WI38 (cell line): ENCODE data around the gene SLC25A22.

Experiments used
- H3K4me3 ChIP-seq: 2 replicates; pipeline ENCODE4 v1.5.1; 2011; ENCODE audit warnings: low read depth, mild to moderate bottlenecking, control low read depth, low read length
- TF ChIP-seq, protein P1 (sequence below): IDR thresholded peaks from 2 replicates; pipeline ENCODE4 v1.5.1; 2012; ENCODE audit warnings: low read depth, mild to moderate bottlenecking, control low read depth, low read length

SLC25A22 gene

GRCh38 chr11:765802-766091, 32.3 kb downstream of the SLC25A22 start:
- TF ChIP-seq, protein P1, sequence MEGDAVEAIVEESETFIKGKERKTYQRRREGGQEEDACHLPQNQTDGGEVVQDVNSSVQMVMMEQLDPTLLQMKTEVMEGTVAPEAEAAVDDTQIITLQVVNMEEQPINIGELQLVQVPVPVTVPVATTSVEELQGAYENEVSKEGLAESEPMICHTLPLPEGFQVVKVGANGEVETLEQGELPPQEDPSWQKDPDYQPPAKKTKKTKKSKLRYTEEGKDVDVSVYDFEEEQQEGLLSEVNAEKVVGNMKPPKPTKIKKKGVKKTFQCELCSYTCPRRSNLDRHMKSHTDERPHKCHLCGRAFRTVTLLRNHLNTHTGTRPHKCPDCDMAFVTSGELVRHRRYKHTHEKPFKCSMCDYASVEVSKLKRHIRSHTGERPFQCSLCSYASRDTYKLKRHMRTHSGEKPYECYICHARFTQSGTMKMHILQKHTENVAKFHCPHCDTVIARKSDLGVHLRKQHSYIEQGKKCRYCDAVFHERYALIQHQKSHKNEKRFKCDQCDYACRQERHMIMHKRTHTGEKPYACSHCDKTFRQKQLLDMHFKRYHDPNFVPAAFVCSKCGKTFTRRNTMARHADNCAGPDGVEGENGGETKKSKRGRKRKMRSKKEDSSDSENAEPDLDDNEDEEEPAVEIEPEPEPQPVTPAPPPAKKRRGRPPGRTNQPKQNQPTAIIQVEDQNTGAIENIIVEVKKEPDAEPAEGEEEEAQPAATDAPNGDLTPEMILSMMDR, result no peak

GRCh38 chr11:765025-765801, 32.9 kb downstream of the SLC25A22 start:
- no peak overlapping the region for H3K4me3 ChIP-seq
- TF ChIP-seq, protein P1, result peak; percentile 46

More at GRCh38 chr11:765802-766091, 32.3 kb downstream of the SLC25A22 start:
- H3K4me3 ChIP-seq, result no peak overlapping the region

DNA sequence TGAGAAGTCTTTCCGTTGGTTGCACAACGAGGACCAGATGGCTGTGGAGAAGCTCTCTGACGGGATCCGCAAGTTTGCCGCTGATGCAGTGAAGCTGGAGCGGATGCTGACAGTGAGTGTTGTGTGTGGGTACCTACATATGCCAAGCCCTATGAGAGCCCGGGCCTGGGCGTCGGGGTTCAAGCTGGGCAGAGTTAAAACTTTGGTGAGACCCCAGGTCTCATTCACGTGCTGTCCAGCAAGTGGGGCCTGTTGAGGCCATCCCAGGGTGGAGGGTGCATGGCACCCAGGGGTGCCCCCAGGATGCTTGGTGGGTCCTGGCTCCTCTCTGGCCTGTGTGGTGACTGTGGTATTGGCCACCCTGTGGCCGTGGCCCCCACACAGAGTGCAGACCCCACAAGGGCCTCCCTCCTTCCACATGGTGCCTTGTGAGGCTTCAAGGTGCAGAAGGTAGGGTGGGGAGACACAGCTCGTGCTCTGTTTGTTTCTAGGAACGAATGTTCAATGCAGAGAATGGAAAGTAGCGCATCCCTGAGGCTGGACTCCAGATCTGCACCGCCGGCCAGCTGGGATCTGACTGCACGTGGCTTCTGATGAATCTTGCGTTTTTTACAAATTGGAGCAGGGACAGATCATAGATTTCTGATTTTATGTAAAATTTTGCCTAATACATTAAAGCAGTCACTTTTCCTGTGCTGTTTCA, 33.6 kb downstream of the SLC25A22 start:
- TF ChIP-seq, protein P1, result no peak
- H3K4me3 ChIP-seq, result no peak overlapping the region

- H3K4me3 ChIP-seq, result no peak overlapping the region
- TF ChIP-seq, protein P1, result no peak
Measured at GRCh38 chr11:763549-764321, 34.3 kb downstream of the SLC25A22 start.

DNA sequence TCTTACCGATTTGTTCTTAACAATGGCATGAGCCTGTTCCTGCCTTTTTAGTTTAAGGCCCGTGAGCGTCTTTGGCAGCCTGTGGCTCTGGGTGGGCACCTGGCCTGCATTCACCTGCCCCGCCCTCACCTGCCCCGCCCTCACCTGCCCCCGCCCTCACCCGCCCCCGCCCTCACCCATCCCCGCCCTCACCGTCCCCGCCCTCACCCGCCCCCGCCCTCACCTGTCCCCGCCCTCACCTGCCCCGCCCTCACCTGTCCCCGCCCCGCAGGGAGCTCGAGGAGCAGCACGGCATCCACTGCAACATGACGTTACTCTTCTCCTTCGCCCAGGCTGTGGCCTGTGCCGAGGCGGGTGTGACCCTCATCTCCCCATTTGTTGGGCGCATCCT, 35.0 kb downstream of the SLC25A22 start:
- TF ChIP-seq, protein P1, result no peak
- no peak overlapping the region for H3K4me3 ChIP-seq

GRCh38 chr11:762421-763072, 35.5 kb downstream of the SLC25A22 start:
- TF ChIP-seq, protein P1, result no peak
- no peak overlapping the region for H3K4me3 ChIP-seq
